ENCODE measurements around the gene NBPF14. TPM values are rescaled to one million over a fixed set of nuclear protein-coding genes. Genes with fewer than 3 reads are reported as not detected.
"Not testable (repeated sequence)": the region's sequence is repeated elsewhere in the genome, so short reads cannot be mapped to it uniquely, and the experiment has no call there.

The NBPF14 gene
- total RNA-seq, 1 donor from 2014 or later: 4.9 TPM

DNA sequence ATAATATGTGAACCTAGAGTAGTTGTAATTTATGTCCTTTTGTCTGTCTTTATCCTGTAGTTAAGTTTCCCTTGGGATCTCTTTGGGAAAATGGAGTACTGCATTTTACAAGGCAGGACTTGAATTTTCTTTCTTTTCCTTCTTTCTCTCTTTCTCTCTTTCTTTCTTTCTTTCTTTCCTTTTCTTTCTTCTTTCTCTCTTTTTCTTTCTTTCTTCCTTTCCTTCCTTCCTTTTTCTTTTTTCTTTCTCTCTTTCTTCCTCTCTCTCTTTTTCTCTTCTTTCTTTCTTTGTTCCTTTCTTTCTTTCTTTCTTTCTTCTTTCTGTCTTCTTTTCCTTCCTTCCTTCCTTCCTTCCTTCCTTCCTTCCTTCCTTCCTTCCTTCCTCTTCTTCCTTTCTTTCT, 101.9 kb downstream of the NBPF14 start:
- not testable (repeated sequence) for H3K27me3 ChIP-seq; H4K20me1 ChIP-seq (ENCODE audit: low read depth); H3K27me3 Mint-ChIP-seq (ENCODE audit: insufficient read depth, low read depth); H3K27ac Mint-ChIP-seq; H3K4me2 ChIP-seq; H3K36me3 ChIP-seq; H3K4me1 ChIP-seq; H3K27ac ChIP-seq; H3K4me3 ChIP-seq; H2AFZ ChIP-seq (replicated peaks); H3K9me3 ChIP-seq (ENCODE audit: low read depth); DNase-seq (ENCODE audit: low spot score); H3F3A ChIP-seq (ENCODE audit: low read depth); H3K9ac ChIP-seq; H3K9me3 Mint-ChIP-seq; H3K79me2 ChIP-seq (ENCODE audit: low read depth); H3K36me3 Mint-ChIP-seq; H3K4me1 Mint-ChIP-seq; H3K4me3 Mint-ChIP-seq

DNA sequence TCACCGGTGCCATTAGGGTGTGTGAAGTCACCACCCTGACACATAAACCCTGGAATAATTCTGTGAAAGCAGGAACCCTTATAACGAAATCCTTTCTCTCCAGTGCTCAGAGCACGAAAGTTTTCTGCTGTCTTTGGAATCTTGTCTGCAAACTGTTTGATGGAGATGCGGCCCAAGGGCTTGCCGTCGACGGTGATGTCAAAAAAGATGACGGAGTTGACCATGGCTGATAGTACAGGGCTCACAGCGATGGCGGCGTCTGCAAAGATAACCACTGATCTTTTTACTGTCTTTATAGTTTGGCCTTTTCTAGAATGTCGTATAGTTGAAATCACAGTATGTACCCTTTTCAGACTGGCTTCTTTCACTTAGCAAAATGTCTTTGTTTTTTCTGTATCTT, 112.8 kb downstream of the NBPF14 start, which contains the start of gene PPIAL4G:
PPIAL4G (minus strand) TSS at position 274 of the 400 bp plus-strand sequence; CDS start at position 224, 50 bp downstream.
- not testable (repeated sequence) for H3K4me1 ChIP-seq; H3K27me3 Mint-ChIP-seq (ENCODE audit: insufficient read depth, low read depth); H3K36me3 ChIP-seq; H4K20me1 ChIP-seq (ENCODE audit: low read depth); H3K79me2 ChIP-seq (ENCODE audit: low read depth); H3K27ac Mint-ChIP-seq; H3K9ac ChIP-seq; H3F3A ChIP-seq (ENCODE audit: low read depth); DNase-seq (ENCODE audit: low spot score); H3K36me3 Mint-ChIP-seq; H3K27ac ChIP-seq; H3K4me3 Mint-ChIP-seq; H3K9me3 ChIP-seq (ENCODE audit: low read depth); H3K4me1 Mint-ChIP-seq; H3K4me3 ChIP-seq; H3K9me3 Mint-ChIP-seq; H3K4me2 ChIP-seq; H2AFZ ChIP-seq (replicated peaks); H3K27me3 ChIP-seq

Small RNAs within 50 kb of the gene (small RNA-seq; reads per million reads assigned to genes)
- 2.9 reads per million, percentile 91 among the genes with 10 or more reads in this experiment for gene RF00003

Other genes starting within 250 kb of the NBPF14 start
- 0.03 and 0.09 TPM in 2 replicates for gene PPIAL4G, start 112.7 kb downstream of the NBPF14 start, total RNA-seq (ENCODE audit: low replicate concordance)
- gene NUDT4B, start 152.8 kb upstream of the NBPF14 start, total RNA-seq (ENCODE audit: low replicate concordance): 10.9 and 21.5 TPM in 2 replicates
- 7.4 and 12.5 TPM in 2 replicates for gene PDE4DIP, start 248.4 kb upstream of the NBPF14 start, total RNA-seq (ENCODE audit: low replicate concordance)